ENCODE measurements around the gene MEIS3.

The MEIS3 gene

DNA sequence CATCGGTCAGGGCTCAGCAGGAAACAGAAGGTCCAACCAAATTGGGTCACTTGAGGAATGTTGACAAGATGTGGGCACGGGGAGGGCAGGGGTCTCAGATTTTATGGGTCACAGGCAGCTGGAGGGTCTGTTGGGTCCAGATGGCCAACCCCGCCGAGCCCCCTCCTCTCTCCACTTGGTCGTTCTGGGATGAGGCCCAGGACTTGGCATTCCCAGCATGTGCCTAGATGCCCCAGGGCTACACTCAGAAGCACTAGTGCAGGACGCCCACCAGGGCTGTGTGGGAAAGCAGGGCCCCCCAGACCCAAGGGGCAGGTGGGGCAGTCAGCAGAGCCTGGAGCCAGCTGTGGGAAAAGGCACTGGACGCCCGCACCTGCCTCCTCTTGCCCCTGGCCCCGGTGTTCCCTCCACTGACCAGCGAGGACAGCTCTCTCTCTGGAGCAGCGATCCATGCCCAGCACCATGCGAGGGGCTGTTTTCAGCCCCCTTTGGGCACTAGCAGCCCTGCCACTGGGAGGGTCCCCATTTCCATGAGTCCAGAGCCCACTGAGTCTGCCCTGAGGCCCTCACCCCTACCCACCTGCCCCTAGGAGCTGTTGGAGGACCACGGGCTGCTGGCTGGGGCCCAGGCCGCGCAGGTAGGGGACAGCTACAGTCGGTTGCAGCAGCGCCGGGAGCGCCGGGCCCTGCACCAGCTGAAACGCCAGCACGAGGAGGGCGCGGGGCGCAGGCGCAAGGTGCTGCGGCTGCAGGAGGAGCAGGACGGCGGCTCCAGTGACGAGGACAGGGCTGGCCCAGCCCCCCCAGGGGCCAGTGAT lies 44.2 kb downstream of the MEIS3 start:
- peaks cover 77% of the 10 kb centered on the region for H3K36me3 ChIP-seq (ENCODE audit: insufficient read depth, low read length)

DNA sequence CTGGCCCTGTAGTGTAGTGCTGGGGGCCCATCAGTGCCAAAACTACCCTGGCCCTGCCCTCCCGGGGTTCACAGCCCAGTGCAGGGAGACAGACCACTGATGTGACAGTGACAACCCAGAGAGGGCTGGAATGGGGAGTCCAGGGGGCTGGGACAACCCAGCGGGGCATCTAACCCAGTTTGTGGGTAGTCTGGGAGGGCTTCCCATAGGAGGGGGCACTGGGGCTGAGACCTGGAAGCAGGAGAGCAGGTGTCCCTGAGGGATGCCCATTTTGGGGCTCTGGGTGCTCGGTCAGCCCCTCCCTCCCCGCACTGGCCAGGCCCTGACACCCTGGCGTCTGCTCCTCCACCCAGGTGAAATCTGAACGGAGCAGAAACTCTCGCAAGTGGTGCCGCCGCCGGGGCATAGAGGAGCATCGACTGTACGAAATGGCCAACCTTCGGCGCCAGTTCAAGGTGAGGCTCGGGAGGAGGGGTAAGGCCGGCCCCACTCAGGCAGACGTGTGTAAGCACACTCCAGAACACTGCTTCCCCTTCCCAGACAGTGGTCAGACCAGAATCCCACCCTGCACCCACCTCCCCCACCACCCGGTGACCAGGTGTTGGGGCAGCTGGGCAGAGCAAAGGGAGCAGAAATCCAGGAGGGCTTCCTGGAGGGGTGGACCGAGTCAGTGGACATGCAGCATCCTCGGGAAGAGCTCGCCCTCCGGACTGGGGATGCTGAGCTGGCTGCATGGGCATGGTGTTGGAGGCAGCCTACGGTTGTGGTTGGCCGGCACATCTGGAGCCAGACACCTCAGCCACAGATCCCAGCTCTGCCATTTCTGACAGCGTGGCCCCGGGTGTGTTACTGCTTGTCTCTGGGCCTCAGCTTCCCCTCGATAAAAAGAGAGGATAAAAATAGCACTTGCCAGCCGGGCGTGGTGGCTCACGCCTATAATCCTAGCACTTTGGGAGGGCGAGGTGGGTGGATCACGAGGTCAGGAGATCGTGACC lies 45.8 kb downstream of the MEIS3 start:
- H3K4me2 ChIP-seq (ENCODE audit: low read length): no peak overlapping the region
- H3K27me3 ChIP-seq (ENCODE audit: insufficient read depth, low read length): no peaks in the 10 kb centered on the region
- H3K4me3 ChIP-seq (ENCODE audit: low read depth, low read length, poor library complexity, severe bottlenecking): no peak overlapping the region
- H3K4me1 ChIP-seq (ENCODE audit: insufficient read depth, low read length, severe bottlenecking): no peaks in the 10 kb centered on the region
- no peak overlapping the region for H3K27ac ChIP-seq (ENCODE audit: low read depth, low read length, poor library complexity, severe bottlenecking)
- H4K20me1 ChIP-seq (ENCODE audit: insufficient read depth, low read length): no peaks in the 10 kb centered on the region
- H3K36me3 ChIP-seq (ENCODE audit: insufficient read depth, low read length): peaks cover 78% of the 10 kb centered on the region
- no peaks in the 10 kb centered on the region for H3K9me3 ChIP-seq (ENCODE audit: low read length)
- H3K9ac ChIP-seq (ENCODE audit: low read length): no peak overlapping the region
- no peaks in the 10 kb centered on the region for H3K79me2 ChIP-seq (ENCODE audit: insufficient read depth, low read length)
- no peak for TF ChIP-seq EZH2 (IDR thresholded peaks at IDR 0.05; ENCODE audit: borderline replicate concordance, low read length)
- TF ChIP-seq, protein P1, sequence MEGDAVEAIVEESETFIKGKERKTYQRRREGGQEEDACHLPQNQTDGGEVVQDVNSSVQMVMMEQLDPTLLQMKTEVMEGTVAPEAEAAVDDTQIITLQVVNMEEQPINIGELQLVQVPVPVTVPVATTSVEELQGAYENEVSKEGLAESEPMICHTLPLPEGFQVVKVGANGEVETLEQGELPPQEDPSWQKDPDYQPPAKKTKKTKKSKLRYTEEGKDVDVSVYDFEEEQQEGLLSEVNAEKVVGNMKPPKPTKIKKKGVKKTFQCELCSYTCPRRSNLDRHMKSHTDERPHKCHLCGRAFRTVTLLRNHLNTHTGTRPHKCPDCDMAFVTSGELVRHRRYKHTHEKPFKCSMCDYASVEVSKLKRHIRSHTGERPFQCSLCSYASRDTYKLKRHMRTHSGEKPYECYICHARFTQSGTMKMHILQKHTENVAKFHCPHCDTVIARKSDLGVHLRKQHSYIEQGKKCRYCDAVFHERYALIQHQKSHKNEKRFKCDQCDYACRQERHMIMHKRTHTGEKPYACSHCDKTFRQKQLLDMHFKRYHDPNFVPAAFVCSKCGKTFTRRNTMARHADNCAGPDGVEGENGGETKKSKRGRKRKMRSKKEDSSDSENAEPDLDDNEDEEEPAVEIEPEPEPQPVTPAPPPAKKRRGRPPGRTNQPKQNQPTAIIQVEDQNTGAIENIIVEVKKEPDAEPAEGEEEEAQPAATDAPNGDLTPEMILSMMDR (IDR thresholded peaks at IDR 0.05; ENCODE audit: low read length): no peak
- H2AFZ ChIP-seq (ENCODE audit: low read length): no peak overlapping the region
- no peaks in the 10 kb centered on the region for H3K9me2 ChIP-seq (ENCODE audit: low read depth, low read length)
- no peaks in the 10 kb centered on the region for H3F3A ChIP-seq (ENCODE audit: insufficient read depth, low read length)

More for the DNA sequence above, 44.2 kb downstream of the MEIS3 start:
- Histone ChIP-seq H2AFZ (ENCODE audit: low read length) (no peak overlapping the region), H3K9ac (ENCODE audit: low read length) (no peak overlapping the region), H4K20me1 (ENCODE audit: insufficient read depth, low read length) (no peaks in the 10 kb centered on the region), H3K9me2 (ENCODE audit: low read depth, low read length) (no peaks in the 10 kb centered on the region), H3K9me3 (ENCODE audit: low read length) (no peaks in the 10 kb centered on the region), H3F3A (ENCODE audit: insufficient read depth, low read length) (no peaks in the 10 kb centered on the region), H3K27ac (ENCODE audit: low read depth, low read length, poor library complexity, severe bottlenecking) (no peak overlapping the region), H3K4me3 (ENCODE audit: low read depth, low read length, poor library complexity, severe bottlenecking) (no peak overlapping the region), H3K79me2 (ENCODE audit: insufficient read depth, low read length) (no peaks in the 10 kb centered on the region), H3K4me2 (ENCODE audit: low read length) (no peak overlapping the region), H3K4me1 (ENCODE audit: insufficient read depth, low read length, severe bottlenecking) (no peaks in the 10 kb centered on the region), H3K27me3 (ENCODE audit: insufficient read depth, low read length) (no peaks in the 10 kb centered on the region)
- TF ChIP-seq EZH2 (IDR thresholded peaks at IDR 0.05; ENCODE audit: borderline replicate concordance, low read length): no peak
- TF ChIP-seq, protein P1 (IDR thresholded peaks at IDR 0.05; ENCODE audit: low read length): no peak

GRCh38 chr19:47372603-47373002 lies 46.7 kb downstream of the MEIS3 start:
- Histone ChIP-seq H3K27ac (ENCODE audit: low read depth, low read length, poor library complexity, severe bottlenecking) (no peak overlapping the region), H3K27me3 (ENCODE audit: insufficient read depth, low read length) (no peaks in the 10 kb centered on the region), H2AFZ (ENCODE audit: low read length) (no peak overlapping the region), H4K20me1 (ENCODE audit: insufficient read depth, low read length) (no peaks in the 10 kb centered on the region), H3K9ac (ENCODE audit: low read length) (no peak overlapping the region), H3K4me2 (ENCODE audit: low read length) (no peak overlapping the region), H3K9me3 (ENCODE audit: low read length) (no peaks in the 10 kb centered on the region), H3K4me3 (ENCODE audit: low read depth, low read length, poor library complexity, severe bottlenecking) (no peak overlapping the region), H3K9me2 (ENCODE audit: low read depth, low read length) (no peaks in the 10 kb centered on the region), H3K4me1 (ENCODE audit: insufficient read depth, low read length, severe bottlenecking) (no peaks in the 10 kb centered on the region), H3K36me3 (ENCODE audit: insufficient read depth, low read length) (peaks cover 73% of the 10 kb centered on the region), H3K79me2 (ENCODE audit: insufficient read depth, low read length) (no peaks in the 10 kb centered on the region), H3F3A (ENCODE audit: insufficient read depth, low read length) (no peaks in the 10 kb centered on the region)
- no peak for TF ChIP-seq EZH2 (IDR thresholded peaks at IDR 0.05; ENCODE audit: borderline replicate concordance, low read length)
- TF ChIP-seq, protein P1 (IDR thresholded peaks at IDR 0.05; ENCODE audit: low read length): no peak

Data from OCI-LY1 (cell line).